AG10803 (cell line): ENCODE results near the gene TRIM52.

Experiments
- DNase-seq: peaks from one replicate; pipeline ENCODE4 v3.0.0; 2010; ENCODE audit warnings: low read depth
- H3K4me3 ChIP-seq: 2 replicates; pipeline ENCODE4 v1.5.1; 2011; ENCODE audit warnings: mild to moderate bottlenecking, low read length, control low read depth
- TF ChIP-seq, protein P1 (sequence below): conservative IDR thresholded peaks from 2 replicates; pipeline ENCODE4 v1.5.1; 2011; ENCODE audit warnings: mild to moderate bottlenecking, low read length, control low read depth, inconsistent platforms

TRIM52 gene

GRCh38 chr5:181207960-181208253 lies 53.0 kb downstream of the TRIM52 start:
- H3K4me3 ChIP-seq: no peak overlapping the region
- DNase-seq: no peak
- TF ChIP-seq, protein P1, sequence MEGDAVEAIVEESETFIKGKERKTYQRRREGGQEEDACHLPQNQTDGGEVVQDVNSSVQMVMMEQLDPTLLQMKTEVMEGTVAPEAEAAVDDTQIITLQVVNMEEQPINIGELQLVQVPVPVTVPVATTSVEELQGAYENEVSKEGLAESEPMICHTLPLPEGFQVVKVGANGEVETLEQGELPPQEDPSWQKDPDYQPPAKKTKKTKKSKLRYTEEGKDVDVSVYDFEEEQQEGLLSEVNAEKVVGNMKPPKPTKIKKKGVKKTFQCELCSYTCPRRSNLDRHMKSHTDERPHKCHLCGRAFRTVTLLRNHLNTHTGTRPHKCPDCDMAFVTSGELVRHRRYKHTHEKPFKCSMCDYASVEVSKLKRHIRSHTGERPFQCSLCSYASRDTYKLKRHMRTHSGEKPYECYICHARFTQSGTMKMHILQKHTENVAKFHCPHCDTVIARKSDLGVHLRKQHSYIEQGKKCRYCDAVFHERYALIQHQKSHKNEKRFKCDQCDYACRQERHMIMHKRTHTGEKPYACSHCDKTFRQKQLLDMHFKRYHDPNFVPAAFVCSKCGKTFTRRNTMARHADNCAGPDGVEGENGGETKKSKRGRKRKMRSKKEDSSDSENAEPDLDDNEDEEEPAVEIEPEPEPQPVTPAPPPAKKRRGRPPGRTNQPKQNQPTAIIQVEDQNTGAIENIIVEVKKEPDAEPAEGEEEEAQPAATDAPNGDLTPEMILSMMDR: no peak

DNA sequence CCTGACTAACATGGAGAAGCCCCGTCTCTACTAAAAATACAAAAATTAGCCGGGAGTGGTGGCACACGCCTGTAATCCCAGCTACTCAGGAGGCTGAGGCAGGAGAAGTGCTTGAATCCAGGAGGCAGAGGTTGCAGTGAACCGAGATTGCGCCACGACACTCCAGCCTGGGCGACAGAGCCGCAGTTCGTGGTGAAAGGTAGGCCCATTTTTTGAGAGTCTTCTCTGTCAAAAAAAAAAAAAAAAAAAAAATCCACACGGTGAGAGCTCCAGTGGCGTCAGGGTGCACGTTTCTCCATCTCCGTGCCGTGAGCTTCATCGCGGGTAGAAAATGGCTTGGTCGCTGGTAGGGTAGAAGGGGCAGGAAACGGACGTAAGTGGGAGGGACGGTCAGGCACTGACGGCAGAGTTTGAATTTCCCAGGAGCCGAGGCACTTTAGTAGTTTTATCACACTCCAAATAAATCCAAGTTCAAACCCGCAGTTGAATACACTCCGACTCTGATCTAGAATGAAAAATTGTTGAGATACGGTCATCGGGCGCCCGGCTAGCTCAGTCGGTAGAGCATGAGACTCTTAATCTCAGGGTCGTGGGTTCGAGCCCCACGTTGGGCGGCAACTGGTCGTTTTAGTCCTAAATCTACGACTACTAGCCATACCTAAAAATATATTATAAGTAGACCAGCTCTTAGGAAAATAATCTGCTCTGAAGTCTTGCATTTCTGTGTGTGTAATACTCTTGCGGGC lies 53.6 kb downstream of the TRIM52 start:
- DNase-seq: peak; percentile 92
- TF ChIP-seq, protein P1: no peak
- H3K4me3 ChIP-seq: peak overlapping the region; percentile 57

- H3K4me3 ChIP-seq: peak overlapping the region; percentile 59
- DNase-seq: no peak
- TF ChIP-seq, protein P1: no peak
Measured at GRCh38 chr5:181205761-181206649, 54.9 kb downstream of the TRIM52 start.
